ENCODE measurements around the gene ASB6.

- TF ChIP-seq CTCF (IDR thresholded peaks at IDR 0.05) (no peak), POLR2A (IDR thresholded peaks at IDR 0.05; ENCODE audit: low read depth) (no peak), POLR2AphosphoS5 (IDR thresholded peaks at IDR 0.05) (no peak), EP300 (IDR thresholded peaks at IDR 0.05) (no peak)
Measured at GRCh38 chr9:129648764-129649115, 6.8 kb upstream of the ASB6 start.
